H9 (cell line): Measurements from ENCODE around the gene WNT6. TPM values are rescaled to one million over a fixed set of nuclear protein-coding genes. Genes with fewer than 3 reads are reported as not detected.
A peak's percentile ranks its signal among the peaks of the same experiment; 100 is the strongest.

ENCODE experiments used
- DNase-seq: peaks from one replicate; pipeline ENCODE4 v3.0.0-alpha.2; 2017
- H2AFZ ChIP-seq: one replicate; pipeline ENCODE4 v1.6.1; 2013; ENCODE audit warnings: mild to moderate bottlenecking, low read length, control low read depth, moderate library complexity
- H2AK5ac ChIP-seq: 2 replicates; pipeline ENCODE4 v1.6.1; 2013; ENCODE audit warnings: low read length, control low read depth, mixed read lengths; ENCODE audit not compliant: insufficient read length
- H2BK120ac ChIP-seq: one replicate; pipeline ENCODE4 v1.6.1; 2013; ENCODE audit warnings: low read depth, mild to moderate bottlenecking, low read length, control low read depth, inconsistent platforms; ENCODE audit not compliant: poor library complexity, severe bottlenecking
- H2BK12ac ChIP-seq: 2 replicates; pipeline ENCODE4 v1.6.1; 2013; ENCODE audit warnings: low read length, control low read depth, mixed read lengths, low read depth; ENCODE audit not compliant: insufficient read length
- H2BK15ac ChIP-seq: 2 replicates; pipeline ENCODE4 v1.6.1; 2013; ENCODE audit warnings: low read depth, low read length, control low read depth
- H2BK20ac ChIP-seq: one replicate; pipeline ENCODE4 v1.6.1; 2013; ENCODE audit warnings: low read depth, mild to moderate bottlenecking, low read length, control low read depth, inconsistent platforms; ENCODE audit not compliant: poor library complexity, severe bottlenecking
- H2BK5ac ChIP-seq: 2 replicates; pipeline ENCODE4 v1.6.1; 2013; ENCODE audit warnings: low read length, control low read depth, mixed read lengths; ENCODE audit not compliant: insufficient read length
- H3K14ac ChIP-seq: 2 replicates; pipeline ENCODE4 v1.6.1; 2013; ENCODE audit warnings: low read length, control low read depth; ENCODE audit not compliant: insufficient read depth
- H3K18ac ChIP-seq: 2 replicates; pipeline ENCODE4 v1.6.1; 2013; ENCODE audit warnings: low read depth, mild to moderate bottlenecking, mixed read lengths, low read length, control low read depth; ENCODE audit not compliant: insufficient read length
- H3K23ac ChIP-seq: 2 replicates; pipeline ENCODE4 v1.6.1; 2013; ENCODE audit warnings: low read length, control low read depth, mixed read lengths, low read depth; ENCODE audit not compliant: insufficient read length
- H3K23me2 ChIP-seq: 2 replicates; pipeline ENCODE4 v1.6.1; 2013; ENCODE audit warnings: low read depth, mild to moderate bottlenecking, mixed read lengths, low read length, control low read depth; ENCODE audit not compliant: insufficient read length, poor library complexity, severe bottlenecking
- H3K27ac ChIP-seq: 2 replicates; pipeline ENCODE4 v1.5.1; 2013; ENCODE audit warnings: low read length, control low read depth, mixed read lengths, low read depth; ENCODE audit not compliant: insufficient read length
- H3K27me3 ChIP-seq: 2 replicates; pipeline ENCODE4 v1.6.1; 2013; ENCODE audit warnings: low read length, control low read depth, inconsistent platforms; ENCODE audit not compliant: insufficient read depth
- H3K4ac ChIP-seq: 2 replicates; pipeline ENCODE4 v1.6.1; 2013; ENCODE audit warnings: low read depth, mild to moderate bottlenecking, control low read depth, inconsistent platforms, low read length, moderate library complexity
- H3K4me1 ChIP-seq: 2 replicates; pipeline ENCODE4 v1.6.1; 2013; ENCODE audit warnings: low read length, control low read depth, inconsistent platforms; ENCODE audit not compliant: insufficient read depth
- H3K4me2 ChIP-seq: 2 replicates; pipeline ENCODE4 v1.6.1; 2013; ENCODE audit warnings: low read length, control low read depth, mixed read lengths; ENCODE audit not compliant: insufficient read length, insufficient read depth
- H3K56ac ChIP-seq: 2 replicates; pipeline ENCODE4 v1.6.1; 2013; ENCODE audit warnings: low read depth, mild to moderate bottlenecking, mixed read lengths, low read length, control low read depth; ENCODE audit not compliant: insufficient read length
- H3K79me1 ChIP-seq: 2 replicates; pipeline ENCODE4 v1.6.1; 2013; ENCODE audit warnings: low read depth, mild to moderate bottlenecking, moderate library complexity, low read length, control low read depth, inconsistent platforms; ENCODE audit not compliant: insufficient read depth, poor library complexity, severe bottlenecking
- H3K79me2 ChIP-seq: 2 replicates; pipeline ENCODE4 v1.6.1; 2013; ENCODE audit warnings: low read length, control low read depth, inconsistent platforms; ENCODE audit not compliant: insufficient read depth
- H3K9ac ChIP-seq: 2 replicates; pipeline ENCODE4 v1.6.1; 2013; ENCODE audit warnings: low read length, control low read depth, mixed read lengths; ENCODE audit not compliant: insufficient read length; ENCODE audit errors: extremely low read depth
- H3K9me3 ChIP-seq: one replicate; pipeline ENCODE4 v1.6.1; 2013; ENCODE audit warnings: low read depth, low read length, inconsistent platforms; ENCODE audit not compliant: control insufficient read depth
- H3T11ph ChIP-seq: one replicate; pipeline ENCODE4 v1.6.1; 2013; ENCODE audit warnings: mild to moderate bottlenecking, low read length, control low read depth, inconsistent platforms
- H4K20me1 ChIP-seq: one replicate; pipeline ENCODE4 v1.6.1; 2013; ENCODE audit not compliant: control insufficient read depth, insufficient read length, insufficient read depth
- H4K5ac ChIP-seq: 2 replicates; pipeline ENCODE4 v1.6.1; 2013; ENCODE audit warnings: low read depth, mild to moderate bottlenecking, mixed read lengths, low read length, control low read depth; ENCODE audit not compliant: insufficient read length
- H4K8ac ChIP-seq: replicated peaks from 2 replicates; pipeline ENCODE4 v1.6.1; 2013; ENCODE audit warnings: low read length, control low read depth, mixed read lengths, low read depth; ENCODE audit not compliant: insufficient read length
- H4K91ac ChIP-seq: 2 replicates; pipeline ENCODE4 v1.6.1; 2013; ENCODE audit warnings: low read depth, mild to moderate bottlenecking, moderate library complexity, mixed read lengths, low read length, control low read depth; ENCODE audit not compliant: insufficient read length
- H3K27ac Mint-ChIP-seq, 3 experiments: 2 replicates in 2 of 3; 3 replicates in 1 of 3; pipeline ENCODE4 v1.8.0; 2020 to 2021; ENCODE audit warnings: mixed read lengths in 3 of 3, mild to moderate bottlenecking in 1 of 3, moderate library complexity in 1 of 3
- H3K27me3 Mint-ChIP-seq: 2 replicates; pipeline ENCODE4 v1.8.0; 2021; ENCODE audit warnings: low read depth, mild to moderate bottlenecking, moderate library complexity, mixed read lengths
- H3K36me3 Mint-ChIP-seq, 3 experiments: 2 replicates in 2 of 3; 3 replicates in 1 of 3; pipeline ENCODE4 v1.8.0; 2020 to 2021; ENCODE audit warnings: low read depth in 3 of 3, mixed read lengths in 3 of 3; ENCODE audit not compliant: insufficient read depth in 1 of 3
- H3K4me1 Mint-ChIP-seq, 2 experiments: 2 replicates each; pipeline ENCODE4 v1.8.0; 2020; ENCODE audit warnings: mixed read lengths in 2 of 2
- H3K4me3 Mint-ChIP-seq, 2 experiments: 2 replicates in 1 of 2; 3 replicates in 1 of 2; pipeline ENCODE4 v1.8.0; 2020 to 2021; ENCODE audit warnings: mild to moderate bottlenecking in 2 of 2, mixed read lengths in 2 of 2, moderate library complexity in 1 of 2
- H3K9me3 Mint-ChIP-seq, 2 experiments: 2 replicates in 1 of 2; 3 replicates in 1 of 2; pipeline ENCODE4 v1.8.0; 2020; ENCODE audit warnings: mild to moderate bottlenecking in 2 of 2, mixed read lengths in 2 of 2, moderate library complexity in 1 of 2
- WGBS: extraction: QIAGEN DNeasy Blood & Tissue Kit; methylation state at CpG from one replicate; pipeline ENCODE4 v1.1.7; 2013; ENCODE audit warnings: missing lambda C conversion rate, low lambda C conversion rate, mixed read lengths; ENCODE audit not compliant: insufficient read length; ENCODE audit errors: extremely low coverage; 5-methylcytosine and 5-hydroxymethylcytosine counted together
- total RNA-seq: library from RNA; stranded (reverse); gene quantifications from 2 replicates; pipeline ENCODE4 v1.2.1, GENCODE V29; 2021
- TF ChIP-seq, protein P1 (sequence below): fragments of 200-600 bp; sonication (generic); conservative IDR thresholded peaks from 3 replicates; pipeline ENCODE4 v1.8.0; 2021; ENCODE audit warnings: antibody characterized with exemption, mild to moderate bottlenecking

The WNT6 gene
- total RNA-seq, 1 experiment from 2014 or later, result not detected

DNA sequence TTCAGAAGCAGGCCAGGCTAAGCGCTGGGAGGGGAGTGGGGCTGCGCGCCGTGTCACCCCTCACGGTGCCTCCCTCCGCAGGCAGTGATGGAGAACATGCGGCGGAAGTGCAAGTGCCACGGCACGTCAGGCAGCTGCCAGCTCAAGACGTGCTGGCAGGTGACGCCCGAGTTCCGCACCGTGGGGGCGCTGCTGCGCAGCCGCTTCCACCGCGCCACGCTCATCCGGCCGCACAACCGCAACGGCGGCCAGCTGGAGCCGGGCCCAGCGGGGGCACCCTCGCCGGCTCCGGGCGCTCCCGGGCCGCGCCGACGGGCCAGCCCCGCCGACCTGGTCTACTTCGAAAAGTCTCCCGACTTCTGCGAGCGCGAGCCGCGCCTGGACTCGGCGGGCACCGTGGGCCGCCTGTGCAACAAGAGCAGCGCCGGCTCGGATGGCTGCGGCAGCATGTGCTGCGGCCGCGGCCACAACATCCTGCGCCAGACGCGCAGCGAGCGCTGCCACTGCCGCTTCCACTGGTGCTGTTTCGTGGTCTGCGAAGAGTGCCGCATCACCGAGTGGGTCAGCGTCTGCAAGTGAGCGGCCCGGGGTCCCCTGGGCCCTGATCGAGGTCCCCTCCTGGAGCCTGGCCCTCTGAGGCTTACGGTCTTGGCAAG is 33.2 kb downstream of the WNT6 start:
- H3K9me3 ChIP-seq, result no peaks in the 10 kb centered on the region
- H3K14ac ChIP-seq, result no peak overlapping the region
- no peaks in the 10 kb centered on the region for H4K20me1 ChIP-seq
- no peak overlapping the region for H2BK12ac ChIP-seq
- no peak overlapping the region for H4K5ac ChIP-seq
- peak overlapping the region; percentile 42 for H3K4me2 ChIP-seq
- H3K4me3 Mint-ChIP-seq, result peak overlapping the region; percentile 44 to 72
- H3K79me2 ChIP-seq, result no peaks in the 10 kb centered on the region
- H3K4me1 ChIP-seq, result peaks cover 3% of the 10 kb centered on the region; the same call in 1 of the 2 replicates
- no peak overlapping the region for H3T11ph ChIP-seq
- peaks cover 5% of the 10 kb centered on the region for H3K23me2 ChIP-seq
- no peak overlapping the region for H2AFZ ChIP-seq
- DNase-seq, result peak; percentile 81
- H3K27me3 ChIP-seq, result peaks cover 85% of the 10 kb centered on the region
- no peak overlapping the region for H3K23ac ChIP-seq
- TF ChIP-seq, protein P1, sequence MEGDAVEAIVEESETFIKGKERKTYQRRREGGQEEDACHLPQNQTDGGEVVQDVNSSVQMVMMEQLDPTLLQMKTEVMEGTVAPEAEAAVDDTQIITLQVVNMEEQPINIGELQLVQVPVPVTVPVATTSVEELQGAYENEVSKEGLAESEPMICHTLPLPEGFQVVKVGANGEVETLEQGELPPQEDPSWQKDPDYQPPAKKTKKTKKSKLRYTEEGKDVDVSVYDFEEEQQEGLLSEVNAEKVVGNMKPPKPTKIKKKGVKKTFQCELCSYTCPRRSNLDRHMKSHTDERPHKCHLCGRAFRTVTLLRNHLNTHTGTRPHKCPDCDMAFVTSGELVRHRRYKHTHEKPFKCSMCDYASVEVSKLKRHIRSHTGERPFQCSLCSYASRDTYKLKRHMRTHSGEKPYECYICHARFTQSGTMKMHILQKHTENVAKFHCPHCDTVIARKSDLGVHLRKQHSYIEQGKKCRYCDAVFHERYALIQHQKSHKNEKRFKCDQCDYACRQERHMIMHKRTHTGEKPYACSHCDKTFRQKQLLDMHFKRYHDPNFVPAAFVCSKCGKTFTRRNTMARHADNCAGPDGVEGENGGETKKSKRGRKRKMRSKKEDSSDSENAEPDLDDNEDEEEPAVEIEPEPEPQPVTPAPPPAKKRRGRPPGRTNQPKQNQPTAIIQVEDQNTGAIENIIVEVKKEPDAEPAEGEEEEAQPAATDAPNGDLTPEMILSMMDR, result peak; percentile 67
- H3K4ac ChIP-seq, result no peak overlapping the region
- H4K8ac ChIP-seq, result no peak overlapping the region
- no peak overlapping the region for H3K18ac ChIP-seq
- no peaks in the 10 kb centered on the region for H3K79me1 ChIP-seq
- H2BK120ac ChIP-seq, result no peak overlapping the region
- H3K27me3 Mint-ChIP-seq, result peaks cover 98% of the 10 kb centered on the region
- H3K9ac ChIP-seq, result no peak overlapping the region
- WGBS, result no CpG with 5 or more reads among the region's 72 CpGs
- H2BK20ac ChIP-seq, result no peak overlapping the region
- no peak overlapping the region for H3K27ac Mint-ChIP-seq
- H2AK5ac ChIP-seq, result no peak overlapping the region
- no peak overlapping the region for H4K91ac ChIP-seq
- no peaks in the 10 kb centered on the region; a peak in 1 of 7 replicates for H3K36me3 Mint-ChIP-seq
- H2BK5ac ChIP-seq, result no peak overlapping the region
- H2BK15ac ChIP-seq, result no peak overlapping the region
- no peak overlapping the region for H3K27ac ChIP-seq
- peaks cover 0 to 2% of the 10 kb centered on the region in 2 experiments; a peak in 1 of 5 replicates for H3K9me3 Mint-ChIP-seq
- no peak overlapping the region for H3K56ac ChIP-seq
- H3K4me1 Mint-ChIP-seq, result peaks cover 17 to 38% of the 10 kb centered on the region in 2 experiments
